HG03565 (cell line): ENCODE data around the gene BFAR.
"Not testable (repeated sequence)": the region's sequence is repeated elsewhere in the genome, so short reads cannot be mapped to it uniquely, and the experiment has no call there.

Experiments used
- ATAC-seq: cut with Tn5 transposase; IDR thresholded peaks from one replicate; pipeline ENCODE4 v1.9.1; 2021; ENCODE audit warnings: mild to moderate bottlenecking, moderate library complexity; ENCODE audit not compliant: unreplicated experiment

BFAR gene

GRCh38 chr16:14685870-14686793 is 53.4 kb downstream of the BFAR start:
- not testable (repeated sequence) for ATAC-seq

DNA sequence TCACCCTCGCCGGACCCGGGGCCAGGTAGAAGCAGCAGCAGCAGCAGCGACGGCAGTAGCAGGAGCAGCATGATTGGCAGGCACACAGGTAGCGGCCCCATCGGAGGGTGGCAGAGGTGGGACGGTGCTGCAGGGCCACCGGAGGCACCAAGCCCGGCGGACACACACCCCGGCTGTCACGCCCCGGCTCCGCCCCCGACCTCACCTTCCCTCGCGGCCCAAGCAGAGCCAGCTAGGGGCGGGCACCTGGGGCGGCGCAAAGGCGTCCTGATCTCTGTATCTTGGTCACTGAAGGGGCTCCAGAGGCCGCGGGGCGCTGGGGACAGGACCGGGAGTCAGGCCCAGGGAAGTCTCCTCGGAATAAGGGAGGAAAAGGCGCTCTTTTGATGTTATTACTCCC is 61.4 kb downstream of the BFAR start, which contains the start of gene PLA2G10:
PLA2G10 (minus strand) TSS at position 180 of the 400 bp plus-strand sequence; CDS start at position 101, 79 bp downstream.
- not testable (repeated sequence) for ATAC-seq

GRCh38 chr16:14701859-14702258 is 69.1 kb downstream of the BFAR start:
- ATAC-seq: not testable (repeated sequence)

- ATAC-seq: not testable (repeated sequence)
These were observed 69.9 kb downstream of the BFAR start for GRCh38 chr16:14702672-14703071.

DNA sequence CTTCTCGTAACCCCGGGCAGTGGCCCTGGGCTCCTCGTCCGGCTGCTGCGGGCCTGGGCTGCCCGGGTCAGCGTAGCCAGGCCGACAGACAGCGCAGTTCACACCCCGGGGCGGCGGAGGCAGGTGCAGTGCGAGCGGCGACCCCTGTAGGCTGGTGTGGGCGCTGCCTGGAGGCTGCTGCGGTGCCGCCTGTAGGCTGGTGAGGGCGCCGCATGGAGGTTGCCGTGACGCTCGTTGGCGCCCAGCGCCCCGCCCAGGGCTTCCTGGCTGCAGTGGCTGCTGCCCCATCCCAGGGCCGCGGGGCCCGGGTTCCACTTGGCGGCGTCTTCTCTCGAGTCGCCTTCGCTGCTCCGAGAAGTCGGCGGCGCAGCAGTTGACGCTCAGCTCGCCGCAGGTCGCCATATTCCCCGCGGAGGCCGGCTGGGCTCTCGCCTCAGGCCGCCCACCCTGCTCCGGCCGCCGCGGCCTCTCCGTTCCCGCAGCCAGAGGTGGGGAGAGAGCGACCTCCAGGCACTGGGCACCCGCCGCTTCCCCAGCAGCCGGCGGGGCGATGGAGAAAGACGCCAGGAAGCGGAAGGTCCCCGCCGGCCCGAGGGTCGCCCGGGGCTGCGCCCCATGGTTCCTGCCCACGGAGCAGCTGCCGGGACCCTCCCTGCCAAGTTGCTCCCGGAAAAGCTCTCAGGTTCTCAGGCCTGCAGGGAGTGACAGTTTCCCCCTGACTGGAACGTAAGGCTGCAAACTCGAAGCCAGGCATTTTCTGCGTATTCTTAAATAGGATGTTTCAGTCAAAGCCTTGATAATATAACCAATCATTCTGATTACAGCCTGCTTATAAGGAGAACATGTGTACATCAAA is 70.6 kb downstream of the BFAR start, which contains the start of gene NPIPA3:
NPIPA3 (plus strand) TSS at position 256 of the 856 bp plus-strand sequence. CDS start 5,533 bp downstream, outside the sequence.
- ATAC-seq: peak; percentile 94
